Suprapubic skin (tissue), 3 donors: ENCODE measurements around the gene CGNL1.

Experiments used
- EP300 ChIP-seq: sonication (generic); formaldehyde crosslinking; IDR thresholded peaks from one replicate; pipeline ENCODE4 v1.6.1; 2017; ENCODE audit warnings: antibody characterized with exemption
- TF ChIP-seq, protein P1 (sequence below), 2 donors: fragments of 200-600 bp in 1 of 2; fragments of 450-650 bp in 1 of 2; sonication (generic) in 1 of 2; IDR thresholded peaks; one replicate each; pipeline ENCODE4 v1.5.1; 2016 to 2019; ENCODE audit warnings: antibody characterized with exemption in 2 of 2, mild to moderate bottlenecking in 1 of 2, moderate library complexity in 1 of 2

DNA sequence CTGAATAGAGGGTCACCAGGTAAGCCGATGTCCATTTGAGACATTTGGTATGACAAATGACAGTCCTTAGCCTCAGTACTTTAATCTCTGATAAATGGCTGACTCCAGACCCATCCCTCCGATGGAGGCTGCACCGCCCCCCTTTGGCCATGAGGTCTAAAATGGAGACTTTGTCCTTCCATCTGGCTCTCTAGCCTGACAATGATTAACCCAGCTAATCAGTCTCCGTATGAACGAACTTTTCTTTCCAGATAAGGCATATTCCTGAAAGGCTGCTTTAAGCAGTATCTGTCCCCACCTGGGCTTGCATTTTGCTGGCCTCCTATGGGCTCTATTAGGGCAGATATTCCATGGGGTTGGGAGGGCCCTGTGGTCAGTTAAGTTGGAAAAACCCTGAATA is 204.6 kb downstream of the CGNL1 start:
- no peak for TF ChIP-seq EP300
- TF ChIP-seq, protein P1, sequence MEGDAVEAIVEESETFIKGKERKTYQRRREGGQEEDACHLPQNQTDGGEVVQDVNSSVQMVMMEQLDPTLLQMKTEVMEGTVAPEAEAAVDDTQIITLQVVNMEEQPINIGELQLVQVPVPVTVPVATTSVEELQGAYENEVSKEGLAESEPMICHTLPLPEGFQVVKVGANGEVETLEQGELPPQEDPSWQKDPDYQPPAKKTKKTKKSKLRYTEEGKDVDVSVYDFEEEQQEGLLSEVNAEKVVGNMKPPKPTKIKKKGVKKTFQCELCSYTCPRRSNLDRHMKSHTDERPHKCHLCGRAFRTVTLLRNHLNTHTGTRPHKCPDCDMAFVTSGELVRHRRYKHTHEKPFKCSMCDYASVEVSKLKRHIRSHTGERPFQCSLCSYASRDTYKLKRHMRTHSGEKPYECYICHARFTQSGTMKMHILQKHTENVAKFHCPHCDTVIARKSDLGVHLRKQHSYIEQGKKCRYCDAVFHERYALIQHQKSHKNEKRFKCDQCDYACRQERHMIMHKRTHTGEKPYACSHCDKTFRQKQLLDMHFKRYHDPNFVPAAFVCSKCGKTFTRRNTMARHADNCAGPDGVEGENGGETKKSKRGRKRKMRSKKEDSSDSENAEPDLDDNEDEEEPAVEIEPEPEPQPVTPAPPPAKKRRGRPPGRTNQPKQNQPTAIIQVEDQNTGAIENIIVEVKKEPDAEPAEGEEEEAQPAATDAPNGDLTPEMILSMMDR (IDR thresholded peaks at IDR 0.05), result no peak
